ENCODE measurements around the gene FBXL13. TPM values are rescaled to one million over a fixed set of nuclear protein-coding genes. Genes with fewer than 3 reads are reported as not detected.
A peak's percentile ranks its signal among the peaks of the same experiment; 100 is the strongest.

FBXL13 gene
- total RNA-seq, 1 donor: 2.2 TPM

- Histone ChIP-seq H3K36me3 (ENCODE audit: insufficient read depth, low read length) (no peaks in the 10 kb centered on the region), H3K79me2 (ENCODE audit: insufficient read depth, low read length) (no peaks in the 10 kb centered on the region), H3K27ac (ENCODE audit: low read depth, low read length) (peak overlapping the region; percentile 63), H3K4me1 (ENCODE audit: insufficient read depth, low read length) (peaks cover 30% of the 10 kb centered on the region), H3K4me3 (ENCODE audit: insufficient read depth, low read length) (no peak overlapping the region), H3K4me2 (ENCODE audit: insufficient read depth, low read length) (peak overlapping the region; percentile 21), H4K20me1 (ENCODE audit: insufficient read depth, low read length) (no peaks in the 10 kb centered on the region), H2AFZ (ENCODE audit: low read length) (no peak overlapping the region), H3K9me3 (ENCODE audit: low read depth, low read length) (no peaks in the 10 kb centered on the region), H3K27me3 (ENCODE audit: insufficient read depth, low read length) (no peaks in the 10 kb centered on the region)
- no peak for TF ChIP-seq CTCF (IDR thresholded peaks at IDR 0.05; ENCODE audit: extremely low read depth, low read depth, low read length)
- DNase-seq (ENCODE audit: insufficient read length, low spot score, missing footprints): no peak
Measured at GRCh38 chr7:102834466-102834865, 240.1 kb downstream of the FBXL13 start.

GRCh38 chr7:102833343-102833742 lies 241.3 kb downstream of the FBXL13 start:
- H3K4me3 ChIP-seq (ENCODE audit: insufficient read depth, low read length): no peak overlapping the region
- no peak overlapping the region for H3K4me2 ChIP-seq (ENCODE audit: insufficient read depth, low read length)
- no peak for TF ChIP-seq CTCF (IDR thresholded peaks at IDR 0.05; ENCODE audit: extremely low read depth, low read depth, low read length)
- no peaks in the 10 kb centered on the region for H3K79me2 ChIP-seq (ENCODE audit: insufficient read depth, low read length)
- H3K27ac ChIP-seq (ENCODE audit: low read depth, low read length): no peak overlapping the region
- no peaks in the 10 kb centered on the region for H3K9me3 ChIP-seq (ENCODE audit: low read depth, low read length)
- no peaks in the 10 kb centered on the region for H3K27me3 ChIP-seq (ENCODE audit: insufficient read depth, low read length)
- no peak for DNase-seq (ENCODE audit: insufficient read length, low spot score, missing footprints)
- H2AFZ ChIP-seq (ENCODE audit: low read length): no peak overlapping the region
- no peaks in the 10 kb centered on the region for H3K36me3 ChIP-seq (ENCODE audit: insufficient read depth, low read length)
- no peaks in the 10 kb centered on the region for H4K20me1 ChIP-seq (ENCODE audit: insufficient read depth, low read length)
- peaks cover 30% of the 10 kb centered on the region for H3K4me1 ChIP-seq (ENCODE audit: insufficient read depth, low read length)

GRCh38 chr7:102832674-102833073 lies 241.9 kb downstream of the FBXL13 start:
- no peak for DNase-seq (ENCODE audit: insufficient read length, low spot score, missing footprints)
- Histone ChIP-seq H3K4me1 (ENCODE audit: insufficient read depth, low read length) (peaks cover 30% of the 10 kb centered on the region), H3K27me3 (ENCODE audit: insufficient read depth, low read length) (no peaks in the 10 kb centered on the region), H2AFZ (ENCODE audit: low read length) (no peak overlapping the region), H3K36me3 (ENCODE audit: insufficient read depth, low read length) (no peaks in the 10 kb centered on the region), H3K27ac (ENCODE audit: low read depth, low read length) (no peak overlapping the region), H3K9me3 (ENCODE audit: low read depth, low read length) (no peaks in the 10 kb centered on the region), H3K4me3 (ENCODE audit: insufficient read depth, low read length) (no peak overlapping the region), H3K79me2 (ENCODE audit: insufficient read depth, low read length) (no peaks in the 10 kb centered on the region), H4K20me1 (ENCODE audit: insufficient read depth, low read length) (no peaks in the 10 kb centered on the region), H3K4me2 (ENCODE audit: insufficient read depth, low read length) (no peak overlapping the region)
- TF ChIP-seq CTCF (IDR thresholded peaks at IDR 0.05; ENCODE audit: extremely low read depth, low read depth, low read length): no peak

- TF ChIP-seq CTCF (IDR thresholded peaks at IDR 0.05; ENCODE audit: extremely low read depth, low read depth, low read length): no peak
- Histone ChIP-seq H2AFZ (ENCODE audit: low read length) (no peak overlapping the region), H3K4me3 (ENCODE audit: insufficient read depth, low read length) (no peak overlapping the region), H3K9me3 (ENCODE audit: low read depth, low read length) (no peaks in the 10 kb centered on the region), H3K4me2 (ENCODE audit: insufficient read depth, low read length) (no peak overlapping the region), H3K4me1 (ENCODE audit: insufficient read depth, low read length) (peaks cover 9% of the 10 kb centered on the region), H3K79me2 (ENCODE audit: insufficient read depth, low read length) (no peaks in the 10 kb centered on the region), H3K27me3 (ENCODE audit: insufficient read depth, low read length) (no peaks in the 10 kb centered on the region), H3K27ac (ENCODE audit: low read depth, low read length) (no peak overlapping the region), H4K20me1 (ENCODE audit: insufficient read depth, low read length) (no peaks in the 10 kb centered on the region), H3K36me3 (ENCODE audit: insufficient read depth, low read length) (no peaks in the 10 kb centered on the region)
- no peak for DNase-seq (ENCODE audit: insufficient read length, low spot score, missing footprints)
Measured at GRCh38 chr7:102830197-102830596, 244.4 kb downstream of the FBXL13 start.

Data from osteoblast (primary cell).